Spleen (tissue), 13 donors: Measurements from ENCODE around the gene POFUT1. TPM values are rescaled to one million over a fixed set of nuclear protein-coding genes. Genes with fewer than 3 reads are reported as not detected.

Experiments used
- DNase-seq: peaks from one replicate; pipeline ENCODE4 v3.0.0-alpha.2; 2020
- H3K27ac ChIP-seq, 8 donors: fragments of 200-600 bp; sonication (generic) in 7 of 8; 1 replicate in 4 of 8; 2 replicates in 4 of 8; pipeline versions ENCODE4 v1.5.0 to v1.8.0; 2016 to 2021; ENCODE audit warnings: inconsistent platforms in 4 of 8, mild to moderate bottlenecking in 4 of 8, moderate library complexity in 1 of 8
- H3K27me3 ChIP-seq, 7 donors: fragments of 200-600 bp; sonication (generic) in 6 of 7; replicated peaks in 1 of 7; 1 replicate in 4 of 7; 2 replicates in 3 of 7; pipeline versions ENCODE4 v1.5.0 to v1.8.0; 2016 to 2021; ENCODE audit warnings: inconsistent platforms in 3 of 7, mild to moderate bottlenecking in 1 of 7
- H3K36me3 ChIP-seq, 6 donors: fragments of 200-600 bp; sonication (generic) in 5 of 6; 1 replicate in 4 of 6; 2 replicates in 2 of 6; pipeline versions ENCODE4 v1.5.0 to v1.8.0; 2016 to 2021; ENCODE audit warnings: inconsistent platforms in 2 of 6
- H3K4me1 ChIP-seq, 6 donors: fragments of 200-600 bp; sonication (generic) in 5 of 6; 1 replicate in 3 of 6; 2 replicates in 3 of 6; pipeline versions ENCODE4 v1.5.0 to v1.8.0; 2016 to 2021; ENCODE audit warnings: inconsistent platforms in 3 of 6
- H3K4me3 ChIP-seq, 8 donors: fragments of 200-600 bp; sonication (generic) in 7 of 8; 1 replicate in 4 of 8; 2 replicates in 4 of 8; pipeline versions ENCODE4 v1.5.0 to v1.8.0; 2016 to 2021; ENCODE audit warnings: inconsistent platforms in 4 of 8, mild to moderate bottlenecking in 4 of 8, moderate library complexity in 2 of 8
- H3K9me3 ChIP-seq, 8 donors: fragments of 200-600 bp; sonication (generic) in 7 of 8; 1 replicate in 4 of 8; 2 replicates in 4 of 8; pipeline versions ENCODE4 v1.5.0 to v1.8.0; 2016 to 2021; ENCODE audit warnings: inconsistent platforms in 4 of 8
- POLR2A ChIP-seq, 3 donors: fragments of 450-650 bp; IDR thresholded peaks; one replicate each; pipeline ENCODE4 v1.5.1; 2017; ENCODE audit warnings: antibody characterized with exemption in 3 of 3, mild to moderate bottlenecking in 1 of 3
- POLR2AphosphoS5 ChIP-seq, 3 donors: sonication (generic); formaldehyde crosslinking; IDR thresholded peaks; one replicate each; pipeline ENCODE4 v1.5.1; 2017; ENCODE audit warnings: antibody characterized with exemption in 3 of 3
- WGBS, 5 donors: extraction: QIAGEN DNeasy Blood & Tissue Kit in 3 of 5; methylation state at CpG; one replicate each; pipeline versions ENCODE4 v1.1.5 to v1.1.7; 2013 to 2018; 5-methylcytosine and 5-hydroxymethylcytosine counted together
- intact Hi-C: fragments of 100-400 bp; cut with DNase I; formaldehyde crosslinking; loops from one replicate; pipeline ENCODE4 v1.15.0; 2023; ENCODE audit warnings: low total_unique reads
- long read RNA-seq, 2 donors: transcript quantifications; one replicate each; lab custom pipeline, GENCODE V29; 2026
- polyA plus RNA-seq, 3 donors: library from polyadenylated mRNA; stranded (reverse); fragments of 200-250 nt; gene quantifications; one replicate each; pipeline ENCODE4 v1.2.1, GENCODE V29; 2013
- total RNA-seq, 7 donors: library from RNA; depleted of rRNA in 3 of 7; stranded (reverse); fragments of >200 nt in 3 of 7; fragmentation: NEBNext Ultra II Directional in 4 of 7; extraction: Animal tissue kit (Norgen Biotek cat#: 25700) in 4 of 7; gene quantifications; one replicate each; pipeline versions ENCODE4 v1.1.0 to v1.2.1, GENCODE V29; 2016 to 2021
- TF ChIP-seq, protein P1 (sequence below), 11 experiments: fragments of 200-600 bp in 7 of 11; fragments of 450-650 bp in 4 of 11; sonication (generic) in 4 of 11; IDR thresholded peaks in 8 of 11; conservative IDR thresholded peaks in 3 of 11; 1 replicate in 7 of 11; 2 replicates in 4 of 11; pipeline versions ENCODE4 v1.4.0 to v1.8.0; 2016 to 2021; ENCODE audit warnings: antibody characterized with exemption in 11 of 11, inconsistent platforms in 4 of 11, mild to moderate bottlenecking in 1 of 11
- donor health status: healthy with polysubstance abuse.
- donor health status: DM: no; HTN: no; CAD: no; lungs with moderate emphysema.
- donor health status: DM: no; HTN: no; CAD: no.
- donor health status: Bipolar disorder and iron deficiency.
- donor health status: healthy.
- donor health status: DM: no; HTN: no; CAD: no.
- donor health status: DM: yes; HTN: yes; CAD: no.

Gene POFUT1
- total RNA-seq (10 to 100 TPM; 19.5 to 26.3 (median 21.5) TPM), polyA plus RNA-seq (1 to 10 TPM; 3.8 to 7.5 (median 4.7) TPM)
- long read RNA-seq, donor 1, full-length matches to known transcripts = 9 of 9 reads
- long read RNA-seq, donor 1, partial matches to known transcripts = 0 of 9 reads
- long read RNA-seq, donor 1, other reads (novel, unspliced or antisense) = 0 of 9 reads
- long read RNA-seq, donor 2, full-length matches to known transcripts = 5 of 5 reads
- long read RNA-seq, donor 2, partial matches to known transcripts = 0 of 5 reads
- long read RNA-seq, donor 2, other reads (novel, unspliced or antisense) = 0 of 5 reads

DNA sequence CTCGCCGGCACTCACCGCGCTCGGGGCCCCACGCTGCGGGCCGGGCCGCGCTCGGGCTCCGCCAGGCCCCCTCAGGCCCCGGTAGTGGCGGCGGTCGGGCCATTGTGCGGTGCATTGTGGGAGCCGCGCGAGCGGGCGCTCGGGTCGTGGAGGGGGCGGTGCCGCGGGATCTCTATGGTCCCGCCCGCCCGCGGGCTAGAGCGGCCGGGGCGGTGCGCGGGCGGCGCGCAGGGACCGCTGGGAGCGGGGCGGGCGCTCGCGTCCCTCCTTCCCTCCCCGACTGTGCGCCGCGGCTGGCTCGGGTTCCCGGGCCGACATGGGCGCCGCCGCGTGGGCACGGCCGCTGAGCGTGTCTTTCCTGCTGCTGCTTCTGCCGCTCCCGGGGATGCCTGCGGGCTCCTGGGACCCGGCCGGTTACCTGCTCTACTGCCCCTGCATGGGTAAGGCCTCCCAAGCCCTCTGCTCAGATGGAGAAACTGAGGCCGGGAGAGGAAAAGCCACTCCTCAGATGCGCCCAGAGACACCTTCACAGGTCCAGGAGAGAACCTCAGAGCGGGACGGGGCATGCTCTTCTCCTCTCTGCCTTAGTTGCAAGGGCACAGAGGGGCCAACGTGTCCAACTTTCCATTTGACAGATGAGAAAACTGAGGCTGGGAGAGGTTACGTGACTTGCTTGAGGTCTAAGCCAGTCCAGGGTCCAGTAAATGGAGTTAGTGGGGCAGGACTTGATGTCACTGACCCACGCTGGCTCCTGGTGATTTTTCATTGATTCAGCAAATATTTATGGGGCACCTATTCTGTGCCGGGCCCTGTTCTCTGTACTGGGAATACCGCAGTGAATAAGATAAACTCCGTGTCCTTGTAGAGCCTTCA lies at the start of gene POFUT1, which contains the start of gene PLAGL2:
POFUT1 (plus strand) TSS at position 255 of the 873 bp plus-strand sequence; CDS start at position 317, 62 bp downstream.
PLAGL2 (minus strand) TSS at position 118 of the 873 bp plus-strand sequence. CDS start 5,565 bp downstream, outside the sequence.
- peak; percentile 70 to 85 (median 80) for TF ChIP-seq POLR2AphosphoS5 (IDR thresholded peaks at IDR 0.05)
- TF ChIP-seq POLR2A (IDR thresholded peaks at IDR 0.05) = peak in 1 of 3 donors; percentile 32
- TF ChIP-seq, protein P1, sequence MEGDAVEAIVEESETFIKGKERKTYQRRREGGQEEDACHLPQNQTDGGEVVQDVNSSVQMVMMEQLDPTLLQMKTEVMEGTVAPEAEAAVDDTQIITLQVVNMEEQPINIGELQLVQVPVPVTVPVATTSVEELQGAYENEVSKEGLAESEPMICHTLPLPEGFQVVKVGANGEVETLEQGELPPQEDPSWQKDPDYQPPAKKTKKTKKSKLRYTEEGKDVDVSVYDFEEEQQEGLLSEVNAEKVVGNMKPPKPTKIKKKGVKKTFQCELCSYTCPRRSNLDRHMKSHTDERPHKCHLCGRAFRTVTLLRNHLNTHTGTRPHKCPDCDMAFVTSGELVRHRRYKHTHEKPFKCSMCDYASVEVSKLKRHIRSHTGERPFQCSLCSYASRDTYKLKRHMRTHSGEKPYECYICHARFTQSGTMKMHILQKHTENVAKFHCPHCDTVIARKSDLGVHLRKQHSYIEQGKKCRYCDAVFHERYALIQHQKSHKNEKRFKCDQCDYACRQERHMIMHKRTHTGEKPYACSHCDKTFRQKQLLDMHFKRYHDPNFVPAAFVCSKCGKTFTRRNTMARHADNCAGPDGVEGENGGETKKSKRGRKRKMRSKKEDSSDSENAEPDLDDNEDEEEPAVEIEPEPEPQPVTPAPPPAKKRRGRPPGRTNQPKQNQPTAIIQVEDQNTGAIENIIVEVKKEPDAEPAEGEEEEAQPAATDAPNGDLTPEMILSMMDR (IDR thresholded peaks at IDR 0.05 in 8 of 11, conservative IDR thresholded peaks at IDR 0.05 in 3 of 11) = peak in 4 of 11 experiments; percentile 22 to 38 (median 27)
- Histone ChIP-seq H3K27ac (peak within 1 kb of the TSS; percentile 77 to 95 (median 88)), H3K9me3 (no peaks in the 10 kb centered on the region), H3K4me1 (peaks cover 40 to 80% (median 61%) of the 10 kb centered on the region in 6 donors), H3K27me3 (no peaks in the 10 kb centered on the region), H3K4me3 (peak within 1 kb of the TSS; percentile 71 to 100 (median 89)), H3K36me3 (peaks cover 0 to 45% (median 17%) of the 10 kb centered on the region in 6 donors)
- intact Hi-C loops = no loop called here
- WGBS, 5 donors = 1 to 13% (median 2%) methylated on average over 6 to 74 of the region's 74 CpGs
- peak; percentile 98 for DNase-seq

DNA sequence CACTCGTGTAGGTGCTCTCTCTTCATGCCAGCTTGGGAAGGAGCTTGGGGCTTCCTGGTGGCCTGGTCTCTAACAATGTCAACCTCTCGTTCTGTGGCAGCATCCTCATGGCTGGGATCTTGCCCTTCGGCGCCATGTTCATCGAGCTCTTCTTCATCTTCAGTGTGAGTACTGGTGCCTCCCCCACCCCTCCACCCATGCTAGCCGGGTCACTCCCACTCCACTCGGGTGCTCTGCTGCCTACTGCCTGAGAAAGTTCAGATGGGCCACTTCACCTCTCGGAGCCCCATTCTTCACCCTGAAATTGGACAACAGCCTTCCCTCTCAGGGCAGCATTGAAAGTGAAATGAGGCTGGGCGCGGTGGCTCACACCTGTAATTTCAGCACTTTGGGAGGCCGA lies 49.3 kb upstream of the POFUT1 start:
- 96 to 98% (median 97%) methylated on average over 11 of the region's 11 CpGs for WGBS, 5 donors
- Histone ChIP-seq H3K27me3 (no peaks in the 10 kb centered on the region), H3K9me3 (no peaks in the 10 kb centered on the region), H3K36me3 (peaks cover 0 to 98% (median 70%) of the 10 kb centered on the region in 6 donors), H3K4me3 (no peak overlapping the region), H3K27ac (no peak overlapping the region), H3K4me1 (peaks cover 6 to 29% (median 21%) of the 10 kb centered on the region in 6 donors)
- DNase-seq = peak; percentile 28
- TF ChIP-seq, protein P1 (IDR thresholded peaks at IDR 0.05 in 8 of 11, conservative IDR thresholded peaks at IDR 0.05 in 3 of 11) = no peak
- TF ChIP-seq POLR2A (IDR thresholded peaks at IDR 0.05) (no peak), POLR2AphosphoS5 (IDR thresholded peaks at IDR 0.05) (no peak)
- intact Hi-C loops = no loop called here

DNA sequence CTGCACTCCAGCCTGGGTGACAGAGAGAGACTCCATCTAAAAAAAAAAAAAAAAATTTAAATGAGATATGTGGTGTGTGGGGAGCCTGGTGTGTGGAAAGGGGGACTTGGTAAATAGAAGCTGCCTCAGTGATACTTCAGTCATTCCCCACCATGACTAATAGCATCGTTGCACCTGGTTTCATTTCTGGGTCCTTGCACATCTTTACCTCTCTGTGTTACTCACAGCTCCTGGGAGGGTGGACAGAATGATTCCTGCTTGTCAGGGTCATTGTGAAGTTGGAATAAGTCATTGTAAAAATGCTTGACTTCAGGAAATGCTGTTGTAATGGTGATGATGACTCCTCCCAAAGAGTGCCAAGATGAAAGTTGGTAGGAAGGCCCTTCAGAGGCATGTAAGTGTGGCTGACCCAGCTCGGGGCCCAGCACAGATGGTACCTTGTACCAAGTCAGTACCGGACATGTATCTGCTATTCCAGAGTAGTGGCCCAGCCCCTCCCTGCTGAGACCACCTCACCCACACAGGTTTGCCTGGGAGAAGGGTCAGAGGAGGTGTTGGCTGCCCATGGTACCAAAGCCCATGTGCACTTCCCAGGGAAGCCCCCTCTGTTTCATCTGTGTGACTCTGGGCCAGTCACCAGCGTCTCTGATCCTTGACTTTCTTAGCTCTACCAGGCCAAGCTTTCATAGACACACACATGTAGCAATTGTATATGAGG lies 48.6 kb upstream of the POFUT1 start:
- no peak overlapping the region for H3K4me3 ChIP-seq
- WGBS, 5 donors = 88 to 96% (median 90%) methylated on average over 4 of the region's 4 CpGs
- TF ChIP-seq, protein P1 (IDR thresholded peaks at IDR 0.05 in 8 of 11, conservative IDR thresholded peaks at IDR 0.05 in 3 of 11) = no peak
- no peak for TF ChIP-seq POLR2AphosphoS5 (IDR thresholded peaks at IDR 0.05)
- no peak for TF ChIP-seq POLR2A (IDR thresholded peaks at IDR 0.05)
- intact Hi-C loops = no loop called here
- H3K27me3 ChIP-seq = no peaks in the 10 kb centered on the region
- H3K27ac ChIP-seq = no peak overlapping the region
- DNase-seq = peak; percentile 54
- H3K4me1 ChIP-seq = peaks cover 6 to 22% (median 17%) of the 10 kb centered on the region in 6 donors
- peaks cover 0 to 98% (median 70%) of the 10 kb centered on the region in 6 donors for H3K36me3 ChIP-seq
- no peaks in the 10 kb centered on the region for H3K9me3 ChIP-seq
